SK-N-SH treated with all-trans-retinoic acid at 6 μM for 48 hours (cell line): ENCODE results near the gene PIK3R5.

Experiments used
- ATAC-seq: fragments of 200-7000 bp; cut with Tn5 transposase; 3 replicates; pipeline ENCODE4 v1.9.1; 2020; ENCODE audit warnings: mild to moderate bottlenecking, moderate library complexity
- ARNTL ChIP-seq: fragments of 450-650 bp; formaldehyde crosslinking; IDR thresholded peaks from 2 replicates; pipeline ENCODE4 v1.5.0; 2020; ENCODE audit warnings: low read depth, mild to moderate bottlenecking, moderate library complexity, borderline replicate concordance
- BACH2 ChIP-seq: fragments of 250-450 bp; sonication (Bioruptor Pico); IDR thresholded peaks from 2 replicates; pipeline ENCODE4 v1.9.0; 2021; ENCODE audit warnings: mild to moderate bottlenecking, borderline replicate concordance
- CSDC2 ChIP-seq: fragments of 250-450 bp; sonication (Bioruptor Pico); IDR thresholded peaks from 2 replicates; pipeline ENCODE4 v1.5.0; 2020; ENCODE audit warnings: mild to moderate bottlenecking, moderate library complexity
- OSR1 ChIP-seq: fragments of 250-450 bp; sonication (Bioruptor Pico); IDR thresholded peaks from 2 replicates; pipeline ENCODE4 v1.8.0; 2022; ENCODE audit warnings: moderate library complexity, mild to moderate bottlenecking, inconsistent platforms
- SNAI2 ChIP-seq: fragments of 250-450 bp; sonication (Bioruptor Pico); IDR thresholded peaks from 2 replicates; pipeline ENCODE4 v1.5.0; 2020; ENCODE audit warnings: mild to moderate bottlenecking, moderate library complexity
- TCF4 ChIP-seq: fragments of 250-450 bp; sonication (Bioruptor Pico); IDR thresholded peaks from 2 replicates; pipeline ENCODE4 v1.8.0; 2021; ENCODE audit warnings: mild to moderate bottlenecking, moderate library complexity, borderline replicate concordance
- ZFP3 ChIP-seq: fragments of 250-450 bp; sonication (Bioruptor Pico); IDR thresholded peaks from 2 replicates; pipeline ENCODE4 v1.5.0; 2020; ENCODE audit warnings: mild to moderate bottlenecking, moderate library complexity
- ZFP30 ChIP-seq: fragments of 450-650 bp; formaldehyde crosslinking; IDR thresholded peaks from 2 replicates; pipeline ENCODE4 v1.5.0; 2022; ENCODE audit warnings: mild to moderate bottlenecking, moderate library complexity
- ZNF70 ChIP-seq: fragments of 450-650 bp; formaldehyde crosslinking; IDR thresholded peaks from 2 replicates; pipeline ENCODE4 v1.5.0; 2020; ENCODE audit warnings: mild to moderate bottlenecking, moderate library complexity
- TF ChIP-seq, protein P1 (sequence below): fragments of 250-450 bp; sonication (Bioruptor Pico); IDR thresholded peaks from 2 replicates; pipeline ENCODE4 v1.8.0; 2020; ENCODE audit warnings: mild to moderate bottlenecking, moderate library complexity, borderline replicate concordance
- TF ChIP-seq, protein P2 (sequence below): fragments of 250-450 bp; sonication (Bioruptor Pico); IDR thresholded peaks from 2 replicates; pipeline ENCODE4 v1.5.0; 2020; ENCODE audit warnings: mild to moderate bottlenecking, moderate library complexity
- TF ChIP-seq, protein P3 (sequence below): fragments of 250-450 bp; sonication (Bioruptor Pico); IDR thresholded peaks from 2 replicates; pipeline ENCODE4 v1.5.1; 2021; ENCODE audit warnings: mild to moderate bottlenecking, moderate library complexity

Gene PIK3R5

DNA sequence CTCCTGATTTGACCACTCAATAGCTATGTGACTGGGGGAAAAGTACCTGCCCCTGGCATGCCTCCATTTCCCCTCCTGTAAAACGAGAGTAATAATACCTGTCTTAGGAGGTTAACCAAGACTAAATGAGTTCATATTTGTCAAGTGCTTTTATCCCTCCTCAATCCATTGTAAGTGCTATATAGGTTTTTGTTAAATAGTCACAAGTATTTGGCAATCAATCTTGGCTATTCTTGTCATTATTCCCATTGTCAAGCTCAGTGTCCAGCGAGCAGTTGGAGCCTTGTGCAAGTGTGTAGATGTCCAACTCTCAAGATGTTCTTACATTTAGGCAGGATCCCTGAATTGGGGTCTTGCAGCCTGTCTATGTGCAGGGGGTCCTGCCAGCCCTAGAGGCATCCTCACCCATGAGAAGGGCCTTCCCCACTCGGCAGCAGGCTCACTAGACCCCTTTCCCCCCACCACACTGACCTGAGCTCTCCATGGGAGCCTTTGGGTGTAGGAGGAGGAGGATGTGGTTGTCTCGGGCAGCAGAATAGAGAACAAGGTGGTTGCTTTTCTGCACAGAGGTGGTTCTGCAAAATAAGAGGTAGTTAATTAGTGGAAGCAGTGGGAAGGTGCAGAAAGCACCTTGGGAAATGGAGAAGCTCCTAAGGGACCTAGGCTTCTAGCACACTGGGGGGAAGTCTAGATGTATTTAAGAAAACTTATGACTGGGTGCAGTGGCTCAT, 116.0 kb downstream of the PIK3R5 start:
- ATAC-seq, result no peak
- TF ChIP-seq ARNTL (CRISPR knock-in tag) (no peak), ZNF70 (no peak), ZFP3 (no peak), ZFP30 (CRISPR knock-in tag) (no peak), OSR1 (CRISPR knock-in tag) (no peak), CSDC2 (CRISPR knock-in tag) (no peak), SNAI2 (CRISPR knock-in tag) (no peak), BACH2 (CRISPR knock-in tag) (no peak), TCF4 (CRISPR knock-in tag) (no peak)
- TF ChIP-seq, protein P1, sequence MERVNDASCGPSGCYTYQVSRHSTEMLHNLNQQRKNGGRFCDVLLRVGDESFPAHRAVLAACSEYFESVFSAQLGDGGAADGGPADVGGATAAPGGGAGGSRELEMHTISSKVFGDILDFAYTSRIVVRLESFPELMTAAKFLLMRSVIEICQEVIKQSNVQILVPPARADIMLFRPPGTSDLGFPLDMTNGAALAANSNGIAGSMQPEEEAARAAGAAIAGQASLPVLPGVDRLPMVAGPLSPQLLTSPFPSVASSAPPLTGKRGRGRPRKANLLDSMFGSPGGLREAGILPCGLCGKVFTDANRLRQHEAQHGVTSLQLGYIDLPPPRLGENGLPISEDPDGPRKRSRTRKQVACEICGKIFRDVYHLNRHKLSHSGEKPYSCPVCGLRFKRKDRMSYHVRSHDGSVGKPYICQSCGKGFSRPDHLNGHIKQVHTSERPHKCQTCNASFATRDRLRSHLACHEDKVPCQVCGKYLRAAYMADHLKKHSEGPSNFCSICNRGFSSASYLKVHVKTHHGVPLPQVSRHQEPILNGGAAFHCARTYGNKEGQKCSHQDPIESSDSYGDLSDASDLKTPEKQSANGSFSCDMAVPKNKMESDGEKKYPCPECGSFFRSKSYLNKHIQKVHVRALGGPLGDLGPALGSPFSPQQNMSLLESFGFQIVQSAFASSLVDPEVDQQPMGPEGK (CRISPR knock-in tag), result no peak
- TF ChIP-seq, protein P2, sequence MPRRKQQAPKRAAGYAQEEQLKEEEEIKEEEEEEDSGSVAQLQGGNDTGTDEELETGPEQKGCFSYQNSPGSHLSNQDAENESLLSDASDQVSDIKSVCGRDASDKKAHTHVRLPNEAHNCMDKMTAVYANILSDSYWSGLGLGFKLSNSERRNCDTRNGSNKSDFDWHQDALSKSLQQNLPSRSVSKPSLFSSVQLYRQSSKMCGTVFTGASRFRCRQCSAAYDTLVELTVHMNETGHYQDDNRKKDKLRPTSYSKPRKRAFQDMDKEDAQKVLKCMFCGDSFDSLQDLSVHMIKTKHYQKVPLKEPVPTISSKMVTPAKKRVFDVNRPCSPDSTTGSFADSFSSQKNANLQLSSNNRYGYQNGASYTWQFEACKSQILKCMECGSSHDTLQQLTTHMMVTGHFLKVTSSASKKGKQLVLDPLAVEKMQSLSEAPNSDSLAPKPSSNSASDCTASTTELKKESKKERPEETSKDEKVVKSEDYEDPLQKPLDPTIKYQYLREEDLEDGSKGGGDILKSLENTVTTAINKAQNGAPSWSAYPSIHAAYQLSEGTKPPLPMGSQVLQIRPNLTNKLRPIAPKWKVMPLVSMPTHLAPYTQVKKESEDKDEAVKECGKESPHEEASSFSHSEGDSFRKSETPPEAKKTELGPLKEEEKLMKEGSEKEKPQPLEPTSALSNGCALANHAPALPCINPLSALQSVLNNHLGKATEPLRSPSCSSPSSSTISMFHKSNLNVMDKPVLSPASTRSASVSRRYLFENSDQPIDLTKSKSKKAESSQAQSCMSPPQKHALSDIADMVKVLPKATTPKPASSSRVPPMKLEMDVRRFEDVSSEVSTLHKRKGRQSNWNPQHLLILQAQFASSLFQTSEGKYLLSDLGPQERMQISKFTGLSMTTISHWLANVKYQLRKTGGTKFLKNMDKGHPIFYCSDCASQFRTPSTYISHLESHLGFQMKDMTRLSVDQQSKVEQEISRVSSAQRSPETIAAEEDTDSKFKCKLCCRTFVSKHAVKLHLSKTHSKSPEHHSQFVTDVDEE (CRISPR knock-in tag), result no peak

DNA sequence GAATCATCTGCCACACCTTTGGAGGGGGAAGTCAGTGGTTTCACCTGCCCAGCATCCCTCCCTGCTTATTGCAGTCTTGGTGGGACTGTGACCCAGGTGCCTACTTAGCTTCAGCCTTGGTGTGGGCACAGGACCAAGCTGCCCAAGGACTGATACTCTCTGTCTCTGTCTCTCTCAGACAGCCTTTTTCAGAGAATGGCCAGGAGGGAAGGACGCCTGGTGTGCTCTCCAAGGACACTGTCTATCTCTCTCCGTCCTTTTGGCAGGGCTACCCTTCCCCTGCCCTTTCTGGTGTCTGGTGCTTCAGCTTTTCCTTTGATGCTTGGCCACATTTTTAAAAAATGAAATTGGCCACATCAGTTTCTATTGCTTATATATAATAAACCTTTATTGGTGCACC, 117.6 kb downstream of the PIK3R5 start:
- TF ChIP-seq, protein P1 (CRISPR knock-in tag), result no peak
- TF ChIP-seq, protein P3, sequence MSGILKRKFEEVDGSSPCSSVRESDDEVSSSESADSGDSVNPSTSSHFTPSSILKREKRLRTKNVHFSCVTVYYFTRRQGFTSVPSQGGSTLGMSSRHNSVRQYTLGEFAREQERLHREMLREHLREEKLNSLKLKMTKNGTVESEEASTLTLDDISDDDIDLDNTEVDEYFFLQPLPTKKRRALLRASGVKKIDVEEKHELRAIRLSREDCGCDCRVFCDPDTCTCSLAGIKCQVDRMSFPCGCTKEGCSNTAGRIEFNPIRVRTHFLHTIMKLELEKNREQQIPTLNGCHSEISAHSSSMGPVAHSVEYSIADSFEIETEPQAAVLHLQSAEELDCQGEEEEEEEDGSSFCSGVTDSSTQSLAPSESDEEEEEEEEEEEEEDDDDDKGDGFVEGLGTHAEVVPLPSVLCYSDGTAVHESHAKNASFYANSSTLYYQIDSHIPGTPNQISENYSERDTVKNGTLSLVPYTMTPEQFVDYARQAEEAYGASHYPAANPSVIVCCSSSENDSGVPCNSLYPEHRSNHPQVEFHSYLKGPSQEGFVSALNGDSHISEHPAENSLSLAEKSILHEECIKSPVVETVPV, result no peak
- TF ChIP-seq BACH2 (CRISPR knock-in tag) (no peak), OSR1 (CRISPR knock-in tag) (no peak)
- no peak for ATAC-seq

DNA sequence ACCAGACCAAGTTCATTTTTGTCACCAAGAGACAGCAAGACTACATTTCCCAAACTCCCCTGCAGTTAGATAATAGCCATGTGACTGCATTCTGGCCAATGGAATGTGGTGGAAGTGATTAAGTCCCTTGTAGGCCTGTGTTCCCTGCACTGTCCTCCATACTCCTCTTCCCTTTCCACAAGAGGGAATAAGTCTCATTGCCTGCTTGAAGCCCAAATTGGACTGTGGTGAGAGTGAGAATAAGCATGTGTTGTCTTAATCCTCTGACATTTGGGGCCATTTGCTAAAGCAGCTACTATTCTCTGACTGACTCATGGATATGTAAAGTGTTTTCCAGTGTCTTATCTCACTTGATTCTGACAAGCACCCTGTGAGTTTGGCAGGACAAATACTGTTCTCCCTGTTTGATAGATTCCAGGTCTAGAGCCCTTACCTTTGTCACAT, 118.7 kb downstream of the PIK3R5 start:
- no peak for TF ChIP-seq ZFP30 (CRISPR knock-in tag)
- no peak for TF ChIP-seq ARNTL (CRISPR knock-in tag)
- TF ChIP-seq, protein P3, result no peak
- TF ChIP-seq, protein P1 (CRISPR knock-in tag), result no peak
- peak; percentile 79 for ATAC-seq
